ENCODE data around the gene ALDH18A1. TPM values are rescaled to one million over a fixed set of nuclear protein-coding genes. Genes with fewer than 3 reads are reported as not detected.

The ALDH18A1 gene
- total and polyA plus RNA-seq, 2 of the 8 experiments (the other 6 are each of a cell fraction or from before 2014, with no cell fraction given) = 59.6 to 128 TPM

- no peak overlapping the region for H2AFZ ChIP-seq (ENCODE audit: low read length)
- H4K91ac ChIP-seq (replicated peaks; ENCODE audit: insufficient read length, low read length) = no peak overlapping the region
- no peaks in the 10 kb centered on the region for H3K79me2 ChIP-seq (ENCODE audit: control insufficient read depth in 1 of 2, insufficient read depth in 2 of 2, low read length in 2 of 2)
- no peak overlapping the region for H3K27ac ChIP-seq (ENCODE audit: low read depth, low read length)
- H3K18ac ChIP-seq (ENCODE audit: extremely low read depth, low read length) = no peak overlapping the region
- H3K27me3 ChIP-seq (replicated peaks in 1 of 4; ENCODE audit: control insufficient read depth in 3 of 4, extremely low read depth in 1 of 4, insufficient read depth in 3 of 4, low read length in 3 of 4) = no peaks in the 10 kb centered on the region
- ChIA-PET CTCF (ENCODE audit: partially characterized antibody) (no interaction called here), POLR2A (ENCODE audit: partially characterized antibody) (no interaction called here)
- H4K8ac ChIP-seq (ENCODE audit: extremely low read depth, insufficient read depth, low read length) = no peak overlapping the region
- H3K9me3 ChIP-seq (ENCODE audit: insufficient read depth in 2 of 2, low read depth in 1 of 2, low read length in 1 of 2) = no peaks in the 10 kb centered on the region
- FAIRE-seq = no peak
- no peak for DNase-seq (ENCODE audit: low read depth in 1 of 2, low spot score in 2 of 2)
- WGBS, 2 experiments (ENCODE audit: extremely low coverage in 1 of 2, insufficient coverage in 1 of 2, insufficient read length in 1 of 2, insufficient replicate concordance in 2 of 2, low coverage in 1 of 2, low lambda C conversion rate in 2 of 2, missing lambda C conversion rate in 1 of 2) = 85% methylated on average over 4 of the region's 4 CpGs; no CpG with 5 or more reads in 1 of the 2 experiments
- H3K4me2 ChIP-seq (ENCODE audit: insufficient read depth in 1 of 2, low read depth in 2 of 2, low read length in 2 of 2) = no peak overlapping the region
- no peak overlapping the region for H4K5ac ChIP-seq (ENCODE audit: insufficient read length, low read depth, low read length)
- no peak overlapping the region for H3K4me3 ChIP-seq (ENCODE audit: extremely low read depth in 1 of 4, insufficient read depth in 2 of 4, low read depth in 3 of 4, low read length in 4 of 4)
- H3K79me1 ChIP-seq (ENCODE audit: low read depth, low read length) = no peaks in the 10 kb centered on the region
- no peaks in the 10 kb centered on the region for H3K23me2 ChIP-seq (ENCODE audit: low read depth, low read length)
- no peak overlapping the region for H2BK12ac ChIP-seq (ENCODE audit: low read depth, low read length)
- H3K4ac ChIP-seq (replicated peaks; ENCODE audit: insufficient read length, low read depth, low read length) = no peak overlapping the region
- peaks cover 0 to 3% of the 10 kb centered on the region in 2 experiments for H4K20me1 ChIP-seq (replicated peaks in 1 of 2; ENCODE audit: control insufficient read depth in 1 of 2, insufficient read depth in 2 of 2, low read length in 2 of 2)
- H3K56ac ChIP-seq (replicated peaks; ENCODE audit: insufficient read length, low read depth, low read length) = no peak overlapping the region
- peaks cover 2 to 49% (median 28%) of the 10 kb centered on the region in 4 experiments; a peak in 6 of 8 replicates for H3K36me3 ChIP-seq (ENCODE audit: control insufficient read depth in 2 of 4, insufficient read depth in 4 of 4, low read length in 3 of 4)
- no peak overlapping the region for H2BK20ac ChIP-seq (ENCODE audit: low read length)
- no peak overlapping the region for H3K14ac ChIP-seq (ENCODE audit: insufficient read length)
- no peaks in the 10 kb centered on the region for H3K4me1 ChIP-seq (replicated peaks in 1 of 4; ENCODE audit: control insufficient read depth in 3 of 4, insufficient read depth in 4 of 4, low read length in 3 of 4)
- H3K9ac ChIP-seq (replicated peaks in 1 of 4; ENCODE audit: extremely low read depth in 1 of 4, low read depth in 3 of 4, low read length in 3 of 4) = no peak overlapping the region
- no peak overlapping the region for H3K23ac ChIP-seq (ENCODE audit: insufficient read length)
- H2AK5ac ChIP-seq (ENCODE audit: low read depth, low read length) = no peak overlapping the region
- no peak overlapping the region for H2BK120ac ChIP-seq (replicated peaks; ENCODE audit: low read depth, low read length)
- no peak overlapping the region for H2BK15ac ChIP-seq (ENCODE audit: low read length)
- no peak overlapping the region for H2BK5ac ChIP-seq (ENCODE audit: low read depth, low read length)
- no peak for TF ChIP-seq SP4 (IDR thresholded peaks at IDR 0.05; ENCODE audit: low read length)
- TF ChIP-seq CHD2 (IDR thresholded peaks at IDR 0.05; ENCODE audit: low read length) = no peak
- TF ChIP-seq KDM5A (IDR thresholded peaks at IDR 0.05; ENCODE audit: low read length) = no peak
- TF ChIP-seq KDM4A (IDR thresholded peaks at IDR 0.05; ENCODE audit: low read depth, low read length, severe bottlenecking) = no peak
- TF ChIP-seq RNF2 (IDR thresholded peaks at IDR 0.05; ENCODE audit: borderline replicate concordance, low read depth, low read length, missing control alignments, poor library complexity, severe bottlenecking) = no peak
- no peak for TF ChIP-seq JUN (IDR thresholded peaks at IDR 0.05; ENCODE audit: low read depth, low read length)
- TF ChIP-seq TCF12 (IDR thresholded peaks at IDR 0.05; ENCODE audit: low read depth, low read length) = no peak
- TF ChIP-seq HDAC2 (IDR thresholded peaks at IDR 0.05; ENCODE audit: borderline replicate concordance in 1 of 2, low read depth in 2 of 2, low read length in 2 of 2) = no peak
- TF ChIP-seq ASH2L (IDR thresholded peaks at IDR 0.05; ENCODE audit: low read length) = no peak
- no peak for TF ChIP-seq POLR2AphosphoS5 (IDR thresholded peaks at IDR 0.05; ENCODE audit: low read depth, low read length)
- no peak for TF ChIP-seq TAF7 (optimal IDR thresholded peaks at IDR 0.05; ENCODE audit: borderline replicate concordance, low read depth, low read length)
- no peak for TF ChIP-seq CBX8 (IDR thresholded peaks at IDR 0.05; ENCODE audit: borderline replicate concordance, low read depth, low read length)
- no peak for TF ChIP-seq POU5F1 (IDR thresholded peaks at IDR 0.05; ENCODE audit: low read depth, low read length)
- TF ChIP-seq SP2 (IDR thresholded peaks at IDR 0.05; ENCODE audit: low read length) = no peak
- no peak for TF ChIP-seq SIRT6 (IDR thresholded peaks at IDR 0.05; ENCODE audit: low read length)
- TF ChIP-seq SAP30 (IDR thresholded peaks at IDR 0.05; ENCODE audit: insufficient read depth, insufficient replicate concordance, low read length) = no peak
These were observed 30.0 kb downstream of the ALDH18A1 start for GRCh38 chr10:95626500-95626899.

Data from H1 (cell line).